PFSK-1 (cell line): Measurements from ENCODE around the gene GOLT1B.

Experiments used
- FOXP2 ChIP-seq: optimal IDR thresholded peaks from 2 replicates; pipeline ENCODE3; 2011; ENCODE audit warnings: borderline replicate concordance, control low read depth, inconsistent platforms; ENCODE audit not compliant: insufficient read depth; ENCODE audit errors: extremely low read length, extremely low read depth
- POLR2AphosphoS5 ChIP-seq: IDR thresholded peaks from 2 replicates; pipeline ENCODE4 v1.6.1; 2012; ENCODE audit warnings: low read depth, mild to moderate bottlenecking, control low read depth, low read length, moderate library complexity
- REST ChIP-seq, 2 experiments: IDR thresholded peaks; 2 replicates each; pipeline versions ENCODE4 v1.6.1 to v1.8.0; 2011 to 2012; ENCODE audit warnings: low read depth in 2 of 2, low read length in 2 of 2, control low read depth in 1 of 2, inconsistent platforms in 1 of 2, mild to moderate bottlenecking in 1 of 2, moderate library complexity in 1 of 2; ENCODE audit not compliant: insufficient read depth in 1 of 2
- SIN3A ChIP-seq: IDR thresholded peaks from 2 replicates; pipeline ENCODE4 v1.6.1; 2012; ENCODE audit warnings: mild to moderate bottlenecking, low read length, moderate library complexity, borderline replicate concordance; ENCODE audit not compliant: insufficient read depth
- TAF1 ChIP-seq: IDR thresholded peaks from 2 replicates; pipeline ENCODE4 v1.6.1; 2012; ENCODE audit warnings: low read length, control low read depth, borderline replicate concordance; ENCODE audit not compliant: insufficient read depth

GOLT1B gene

GRCh38 chr12:21546716-21547115, 45.1 kb downstream of the GOLT1B start:
- no peak for TF ChIP-seq POLR2AphosphoS5
- TF ChIP-seq SIN3A: no peak
- no peak for TF ChIP-seq TAF1
- TF ChIP-seq FOXP2: no peak
- no peak for TF ChIP-seq REST (IDR thresholded peaks at IDR 0.05; ENCODE audit: insufficient read depth in 1 of 2, low read depth in 2 of 2, low read length in 2 of 2)

GRCh38 chr12:21547437-21547836, 45.8 kb downstream of the GOLT1B start:
- no peak for TF ChIP-seq POLR2AphosphoS5
- no peak for TF ChIP-seq REST (IDR thresholded peaks at IDR 0.05; ENCODE audit: insufficient read depth in 1 of 2, low read depth in 2 of 2, low read length in 2 of 2)
- TF ChIP-seq TAF1: no peak
- TF ChIP-seq FOXP2: no peak
- no peak for TF ChIP-seq SIN3A

- TF ChIP-seq SIN3A: no peak
- TF ChIP-seq TAF1: no peak
- no peak for TF ChIP-seq REST (IDR thresholded peaks at IDR 0.05; ENCODE audit: insufficient read depth in 1 of 2, low read depth in 2 of 2, low read length in 2 of 2)
Observed at GRCh38 chr12:21551841-21552465, 50.4 kb downstream of the GOLT1B start.

- TF ChIP-seq SIN3A (no peak), POLR2AphosphoS5 (no peak), FOXP2 (no peak), TAF1 (no peak), REST (IDR thresholded peaks at IDR 0.05; ENCODE audit: insufficient read depth in 1 of 2, low read depth in 2 of 2, low read length in 2 of 2) (no peak)
Observed at GRCh38 chr12:21552635-21553328, 51.2 kb downstream of the GOLT1B start.
